HG03442 (cell line): Measurements from ENCODE around the gene MYH16.
"Not testable (repeated sequence)": the region's sequence is repeated elsewhere in the genome, so short reads cannot be mapped to it uniquely, and the experiment has no call there.

Experiments used
- ATAC-seq: cut with Tn5 transposase; IDR thresholded peaks from one replicate; pipeline ENCODE4 v1.9.1; 2021; ENCODE audit warnings: mild to moderate bottlenecking, moderate library complexity; ENCODE audit not compliant: unreplicated experiment

The MYH16 gene

GRCh38 chr7:99272476-99273045 is at the start of gene MYH16:
TSS of gene MYH16 (plus strand) at chr7:99272839.
- no peak for ATAC-seq

GRCh38 chr7:99224263-99224898 is 48.3 kb upstream of the MYH16 start:
- ATAC-seq = not testable (repeated sequence)

GRCh38 chr7:99224899-99225265 is 47.8 kb upstream of the MYH16 start:
- no peak for ATAC-seq

- ATAC-seq = no peak
These were observed 43.4 kb upstream of the MYH16 start for GRCh38 chr7:99229234-99229633.

- no peak for ATAC-seq
These were observed 40.4 kb upstream of the MYH16 start for GRCh38 chr7:99232082-99232770.

GRCh38 chr7:99232955-99233354 is 39.7 kb upstream of the MYH16 start:
- not testable (repeated sequence) for ATAC-seq

GRCh38 chr7:99234185-99234584 is 38.5 kb upstream of the MYH16 start:
- ATAC-seq = no peak

- ATAC-seq = no peak
These were observed 36.7 kb upstream of the MYH16 start for GRCh38 chr7:99235925-99236324.

- ATAC-seq = not testable (repeated sequence)
These were observed 34.8 kb upstream of the MYH16 start for GRCh38 chr7:99237876-99238275.

- ATAC-seq = no peak
These were observed 33.9 kb upstream of the MYH16 start for GRCh38 chr7:99238558-99239341.

GRCh38 chr7:99242682-99243081 is 30.0 kb upstream of the MYH16 start:
- ATAC-seq = no peak

- no peak for ATAC-seq
These were observed 28.8 kb upstream of the MYH16 start for GRCh38 chr7:99243751-99244337.

- ATAC-seq = no peak
These were observed 27.7 kb upstream of the MYH16 start for GRCh38 chr7:99244939-99245338.

GRCh38 chr7:99248391-99249095 is 24.1 kb upstream of the MYH16 start:
- ATAC-seq = no peak

- no peak for ATAC-seq
These were observed 22.6 kb upstream of the MYH16 start for GRCh38 chr7:99249985-99250575.

- no peak for ATAC-seq
These were observed 20.3 kb upstream of the MYH16 start for GRCh38 chr7:99252166-99252895.

- ATAC-seq = no peak
These were observed 19.3 kb upstream of the MYH16 start for GRCh38 chr7:99253369-99253768.

- ATAC-seq = no peak
These were observed 18.2 kb upstream of the MYH16 start for GRCh38 chr7:99254390-99254789.

- ATAC-seq = no peak
These were observed 17.2 kb upstream of the MYH16 start for GRCh38 chr7:99255463-99255862.

GRCh38 chr7:99257065-99257464 is 15.6 kb upstream of the MYH16 start:
- ATAC-seq = no peak
